Thyroid gland (tissue), 4 donors: ENCODE data around the gene SAMD4A.

Source experiments
- POLR2A ChIP-seq, 2 donors: fragments of 450-650 bp; IDR thresholded peaks; one replicate each; pipeline ENCODE4 v1.6.1; 2017; ENCODE audit warnings: antibody characterized with exemption in 2 of 2, mild to moderate bottlenecking in 2 of 2, moderate library complexity in 1 of 2
- TF ChIP-seq, protein P1 (sequence below), 6 experiments: fragments of 200-600 bp in 3 of 6; fragments of 450-650 bp in 3 of 6; sonication (generic) in 3 of 6; IDR thresholded peaks; one replicate each; pipeline ENCODE4 v1.5.1; 2016 to 2019; ENCODE audit warnings: antibody characterized with exemption in 6 of 6, mild to moderate bottlenecking in 2 of 6, inconsistent platforms in 1 of 6, moderate library complexity in 1 of 6

DNA sequence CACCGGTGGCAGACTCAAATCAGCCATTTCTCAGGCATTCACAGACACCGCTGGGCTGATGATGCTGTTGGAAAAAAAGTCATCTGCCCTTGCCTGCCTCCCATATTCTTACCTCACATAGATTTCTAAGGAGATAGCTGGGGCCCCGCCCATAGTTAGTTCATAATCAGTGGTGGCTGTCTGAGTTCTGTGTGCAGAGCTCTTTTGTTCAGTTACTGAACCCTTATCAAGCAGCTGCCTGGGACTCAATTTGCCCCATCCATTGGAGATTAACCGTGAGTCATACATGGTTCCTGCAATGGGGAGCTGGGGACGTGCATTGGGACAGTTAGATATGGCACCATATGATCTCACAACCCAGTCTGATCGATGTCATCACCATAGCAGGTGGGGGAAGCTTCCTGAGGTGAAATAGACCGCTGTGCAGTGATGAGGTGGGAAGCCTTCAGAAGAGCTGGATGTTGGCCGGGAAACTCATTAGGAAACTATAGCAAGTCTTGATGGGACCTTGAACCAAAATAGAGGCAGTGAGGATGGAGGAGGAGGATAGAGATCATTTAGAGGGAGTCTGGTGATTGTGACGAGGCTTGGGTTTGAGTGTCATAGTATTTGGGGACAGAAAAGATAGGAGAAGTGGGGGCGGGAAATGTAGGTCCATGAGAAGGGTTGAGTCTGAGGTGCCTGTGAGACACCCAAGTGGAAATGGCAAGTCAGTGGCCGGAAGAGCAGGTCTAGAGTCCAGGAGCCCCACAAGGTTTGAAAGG, 187.9 kb downstream of the SAMD4A start:
- no peak for TF ChIP-seq POLR2A (IDR thresholded peaks at IDR 0.05)
- TF ChIP-seq, protein P1, sequence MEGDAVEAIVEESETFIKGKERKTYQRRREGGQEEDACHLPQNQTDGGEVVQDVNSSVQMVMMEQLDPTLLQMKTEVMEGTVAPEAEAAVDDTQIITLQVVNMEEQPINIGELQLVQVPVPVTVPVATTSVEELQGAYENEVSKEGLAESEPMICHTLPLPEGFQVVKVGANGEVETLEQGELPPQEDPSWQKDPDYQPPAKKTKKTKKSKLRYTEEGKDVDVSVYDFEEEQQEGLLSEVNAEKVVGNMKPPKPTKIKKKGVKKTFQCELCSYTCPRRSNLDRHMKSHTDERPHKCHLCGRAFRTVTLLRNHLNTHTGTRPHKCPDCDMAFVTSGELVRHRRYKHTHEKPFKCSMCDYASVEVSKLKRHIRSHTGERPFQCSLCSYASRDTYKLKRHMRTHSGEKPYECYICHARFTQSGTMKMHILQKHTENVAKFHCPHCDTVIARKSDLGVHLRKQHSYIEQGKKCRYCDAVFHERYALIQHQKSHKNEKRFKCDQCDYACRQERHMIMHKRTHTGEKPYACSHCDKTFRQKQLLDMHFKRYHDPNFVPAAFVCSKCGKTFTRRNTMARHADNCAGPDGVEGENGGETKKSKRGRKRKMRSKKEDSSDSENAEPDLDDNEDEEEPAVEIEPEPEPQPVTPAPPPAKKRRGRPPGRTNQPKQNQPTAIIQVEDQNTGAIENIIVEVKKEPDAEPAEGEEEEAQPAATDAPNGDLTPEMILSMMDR (IDR thresholded peaks at IDR 0.05): no peak
